NCI-H82 treated with DMSO at 0.1 percent for 48 hours (cell line): ENCODE measurements around the gene KCTD16.
A peak's percentile ranks its signal among the peaks of the same experiment; 100 is the strongest.

Experiments used
- DNase-seq: peaks from one replicate; lab custom pipeline; 2025; ENCODE audit not compliant: unreplicated experiment; lab: John Stamatoyannopoulos, UW

Gene KCTD16

GRCh38 chr5:144329681-144330080 is 159.0 kb downstream of the KCTD16 start:
- no peak for DNase-seq

DNA sequence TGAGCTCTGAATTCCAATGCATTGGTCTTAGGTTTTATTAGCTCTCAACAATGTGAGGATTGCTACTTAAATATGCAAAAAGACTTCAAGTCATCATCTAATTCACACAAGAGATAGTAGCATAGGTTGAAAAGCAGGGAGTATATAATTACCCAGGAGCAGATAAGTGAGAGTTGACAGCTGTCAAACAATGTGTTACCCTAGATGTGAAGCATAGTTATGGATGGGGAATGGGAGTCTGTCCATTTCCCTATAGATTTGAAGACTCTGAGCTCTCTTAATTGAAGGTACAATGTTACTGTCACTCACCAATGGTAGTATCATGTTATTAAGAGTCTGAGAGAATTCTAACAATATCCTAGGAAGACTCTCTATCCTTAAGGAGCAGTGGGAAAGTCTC is 160.7 kb downstream of the KCTD16 start:
- no peak for DNase-seq

GRCh38 chr5:144332265-144332664 is 161.6 kb downstream of the KCTD16 start:
- no peak for DNase-seq

DNA sequence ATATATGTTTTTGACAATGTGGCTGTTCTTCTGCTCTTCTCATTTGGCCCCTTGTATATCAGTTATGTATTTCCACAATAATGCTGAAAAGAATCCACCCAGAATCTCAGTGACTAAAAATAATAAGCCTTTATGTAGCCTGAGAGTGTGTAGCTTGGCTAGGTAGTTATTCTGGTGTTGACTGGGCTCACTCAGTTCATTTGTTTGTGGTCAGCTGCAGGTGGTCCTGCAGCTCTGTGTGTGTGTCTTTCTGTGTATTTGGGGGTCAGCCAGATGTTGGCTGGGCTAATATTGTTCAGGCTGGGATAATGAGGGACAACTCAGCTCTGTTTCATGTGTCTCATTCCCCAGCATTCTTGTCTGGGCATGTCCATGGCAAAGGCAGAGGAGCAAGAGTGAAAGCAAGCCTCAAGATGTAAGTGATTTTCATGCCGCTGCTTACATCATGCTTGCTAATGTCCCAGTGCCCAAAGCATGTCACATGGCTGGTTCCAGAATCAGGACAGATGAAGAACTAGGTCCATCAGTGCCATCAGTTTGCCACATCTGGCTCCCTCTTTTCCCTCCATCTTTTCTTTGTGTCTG is 162.8 kb downstream of the KCTD16 start:
- DNase-seq: no peak

GRCh38 chr5:144335561-144335960 is 164.9 kb downstream of the KCTD16 start:
- DNase-seq: no peak

- DNase-seq: no peak
These were observed 165.7 kb downstream of the KCTD16 start for GRCh38 chr5:144336191-144336961.

DNA sequence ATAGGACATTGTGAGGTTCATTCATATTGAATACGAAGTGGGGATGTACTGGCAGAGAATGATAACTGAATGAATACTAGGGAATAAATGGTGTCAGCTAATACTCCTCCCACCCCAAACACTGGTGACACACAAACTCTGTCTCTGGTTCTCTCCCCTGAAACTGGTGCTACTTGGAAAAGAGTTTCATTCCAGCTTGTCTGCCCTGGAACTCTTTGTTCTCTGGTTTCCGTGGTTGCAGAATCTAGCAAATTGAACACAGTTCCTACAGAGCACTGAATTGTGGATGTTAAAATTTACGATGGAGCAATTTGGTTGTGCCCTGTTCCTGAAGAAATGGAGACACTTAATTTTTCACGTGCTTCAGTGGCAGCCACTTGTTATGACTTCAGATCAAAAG is 181.7 kb downstream of the KCTD16 start:
- no peak for DNase-seq

DNA sequence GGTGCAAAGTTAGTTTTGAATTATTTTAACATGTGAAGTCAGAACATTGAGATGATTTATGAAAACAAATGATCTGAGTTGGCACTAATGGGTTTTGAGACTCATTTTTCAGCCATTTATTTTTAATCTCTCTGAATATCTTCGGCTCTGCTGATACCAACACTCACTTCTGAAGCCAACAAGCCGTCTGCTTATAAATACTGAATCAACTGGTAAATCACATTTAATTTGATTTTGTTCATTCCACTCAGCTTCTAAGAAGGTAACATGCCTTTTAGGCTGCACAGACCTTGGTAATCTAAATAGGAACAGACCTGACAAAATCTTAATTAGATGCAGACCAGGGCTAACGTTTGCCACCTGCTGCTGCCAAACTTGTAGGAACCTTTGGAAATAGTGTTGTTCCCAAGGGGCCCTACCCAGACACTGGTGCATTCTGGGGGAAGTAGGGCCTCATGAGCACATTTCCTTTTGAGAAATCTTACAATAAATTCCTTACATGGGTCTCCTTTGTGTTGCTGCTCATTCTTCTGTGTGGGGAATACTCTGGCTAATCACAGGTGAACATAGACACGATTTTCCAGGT is 182.2 kb downstream of the KCTD16 start:
- DNase-seq: no peak

DNA sequence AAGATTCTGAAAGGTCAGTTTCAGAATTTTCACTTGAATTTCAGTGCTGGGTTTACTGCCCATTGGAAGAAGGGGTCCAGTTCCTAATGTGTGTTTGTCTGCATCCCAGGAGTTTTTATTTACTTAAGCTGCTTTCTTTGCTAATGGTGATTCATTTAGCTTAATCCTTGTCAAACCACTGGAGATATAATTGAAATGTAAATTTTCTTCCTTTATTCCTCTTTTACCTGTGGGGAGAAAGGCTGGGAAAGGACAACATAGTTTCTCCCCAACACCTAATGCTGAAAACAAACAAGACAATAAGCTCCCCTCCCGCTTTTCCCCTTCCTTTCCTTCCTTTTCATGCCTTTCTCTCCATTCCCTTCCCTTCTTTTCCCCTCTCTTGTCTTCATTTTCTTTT is 185.8 kb downstream of the KCTD16 start:
- DNase-seq: no peak

- no peak for DNase-seq
These were observed 190.7 kb downstream of the KCTD16 start for GRCh38 chr5:144361406-144361805.

- DNase-seq: no peak
These were observed 195.2 kb downstream of the KCTD16 start for GRCh38 chr5:144365885-144366284.

- no peak for DNase-seq
These were observed 197.3 kb downstream of the KCTD16 start for GRCh38 chr5:144367991-144368390.

- peak; percentile 11 for DNase-seq
These were observed 197.9 kb downstream of the KCTD16 start for GRCh38 chr5:144368556-144368955.

- DNase-seq: no peak
These were observed 198.3 kb downstream of the KCTD16 start for GRCh38 chr5:144369006-144369405.

DNA sequence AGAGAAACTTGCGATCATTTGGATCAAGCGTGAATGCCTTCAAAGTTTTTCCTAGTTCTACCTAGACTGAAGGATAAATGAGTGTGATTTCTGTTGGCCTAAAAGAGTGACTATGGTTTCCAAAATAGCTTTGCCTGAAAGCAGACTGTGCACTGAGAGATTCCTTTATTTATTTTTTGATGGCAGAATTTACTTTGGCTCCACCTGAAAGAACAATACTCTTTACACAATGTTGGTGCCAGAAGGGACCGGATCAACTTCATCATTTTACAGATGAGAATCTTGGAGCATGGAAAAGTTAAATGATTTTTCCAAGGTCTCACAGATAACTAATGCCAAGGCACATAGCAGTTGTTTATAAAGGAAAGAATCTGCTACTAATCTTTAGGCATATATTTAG is 199.6 kb downstream of the KCTD16 start:
- DNase-seq: no peak

GRCh38 chr5:144374637-144375036 is 204.0 kb downstream of the KCTD16 start:
- DNase-seq: no peak

DNA sequence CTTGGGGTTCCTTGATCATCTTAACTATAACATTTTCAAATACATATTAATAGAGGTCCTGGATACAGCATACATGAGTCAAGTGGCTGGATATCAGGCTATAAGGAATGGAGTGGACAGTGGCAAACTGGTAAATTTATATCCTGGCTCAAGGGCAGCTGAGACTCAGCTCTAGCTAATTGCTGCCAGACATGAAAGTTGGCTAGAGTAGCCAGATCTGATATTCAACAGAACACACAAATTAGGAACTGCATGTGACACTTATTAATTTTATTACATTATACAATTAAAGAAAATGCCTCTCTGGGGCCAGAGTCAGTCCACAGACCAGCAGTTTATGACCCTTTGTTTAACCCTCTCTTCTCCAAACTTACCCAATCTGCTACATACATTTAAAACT is 206.5 kb downstream of the KCTD16 start:
- DNase-seq: no peak

GRCh38 chr5:144378681-144379080 is 208.0 kb downstream of the KCTD16 start:
- no peak for DNase-seq

- DNase-seq: no peak
These were observed 214.9 kb downstream of the KCTD16 start for GRCh38 chr5:144385597-144385996.

DNA sequence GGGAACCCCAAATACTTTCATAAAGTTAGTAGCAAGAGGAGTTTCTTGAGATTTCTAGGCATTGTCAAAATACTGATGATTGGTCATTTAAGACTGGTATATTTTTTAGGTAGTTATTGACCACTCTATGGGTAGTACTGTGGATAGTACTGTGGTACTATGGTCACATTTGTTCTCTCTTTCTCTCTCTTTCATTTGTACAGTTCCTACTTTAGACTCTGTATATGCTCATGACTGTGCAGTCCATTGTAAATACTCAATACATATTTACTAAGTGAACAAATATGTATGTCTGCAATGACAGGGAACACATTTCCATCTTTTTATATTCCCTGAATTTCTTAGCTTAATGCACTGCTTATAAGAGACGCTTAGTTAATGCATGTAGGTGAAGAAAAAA is 215.6 kb downstream of the KCTD16 start:
- DNase-seq: no peak

DNA sequence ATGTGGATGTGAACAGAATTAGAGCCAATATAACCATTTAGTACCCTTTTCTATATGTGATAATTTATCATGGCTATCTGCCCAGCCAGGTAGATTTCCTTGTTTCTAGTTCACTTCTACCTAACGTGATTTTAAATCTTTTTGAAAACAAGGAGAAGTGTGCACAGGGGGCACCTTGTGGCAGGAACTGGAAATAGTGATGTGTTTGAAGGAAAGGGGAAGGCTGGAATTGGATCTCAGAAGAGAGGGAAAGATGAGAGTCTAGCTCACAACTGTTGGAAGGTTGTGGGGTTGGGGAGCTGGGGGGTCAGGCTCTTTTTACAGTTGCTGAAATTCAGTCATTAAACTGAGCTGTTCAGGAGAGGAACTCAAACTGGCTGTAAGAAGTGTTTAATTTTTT is 219.5 kb downstream of the KCTD16 start:
- no peak for DNase-seq

GRCh38 chr5:144391044-144391443 is 220.4 kb downstream of the KCTD16 start:
- no peak for DNase-seq
